GM12878 (cell line): ENCODE results near the gene PRR16.

Experiments
- BHLHE40 ChIP-seq, 2 experiments: fragments of 450-650 bp in 1 of 2; IDR thresholded peaks; 2 replicates each; pipeline ENCODE4 v1.6.1; 2011 to 2017; ENCODE audit warnings: low read depth in 2 of 2, borderline replicate concordance in 1 of 2, improper control_type of control experiment in 1 of 2, low read length in 1 of 2, mild to moderate bottlenecking in 1 of 2
- EZH2 ChIP-seq: IDR thresholded peaks from 2 replicates; pipeline ENCODE4 v1.6.1; 2012; ENCODE audit warnings: low read depth, mild to moderate bottlenecking, control low read depth, inconsistent platforms, low read length, borderline replicate concordance; ENCODE audit not compliant: control insufficient read depth
- SRF ChIP-seq, 2 experiments: IDR thresholded peaks; 2 replicates each; pipeline ENCODE4 v1.6.1; 2011; ENCODE audit warnings: low read depth in 2 of 2, low read length in 2 of 2, mild to moderate bottlenecking in 1 of 2, moderate library complexity in 1 of 2
- STAT3 ChIP-seq: IDR thresholded peaks from 2 replicates; pipeline ENCODE4 v1.6.1; 2011; ENCODE audit warnings: low read depth, low read length, improper control_type of control experiment
- TF ChIP-seq, protein P1 (sequence below), 3 experiments: IDR thresholded peaks in 2 of 3; conservative IDR thresholded peaks in 1 of 3; 2 replicates each; pipeline ENCODE4 v1.5.1; 2011; ENCODE audit warnings: low read depth in 3 of 3, low read length in 3 of 3, mild to moderate bottlenecking in 3 of 3, control low read depth in 2 of 3, moderate library complexity in 2 of 3, inconsistent platforms in 1 of 3, mixed read lengths in 1 of 3; ENCODE audit not compliant: control insufficient read depth in 2 of 3, insufficient read depth in 1 of 3; ENCODE audit errors: extremely low read depth in 1 of 3
- TF ChIP-seq, protein P2 (sequence below): IDR thresholded peaks from 2 replicates; pipeline ENCODE4 v1.6.1; 2012; ENCODE audit warnings: low read depth, low read length, improper control_type of control experiment

DNA sequence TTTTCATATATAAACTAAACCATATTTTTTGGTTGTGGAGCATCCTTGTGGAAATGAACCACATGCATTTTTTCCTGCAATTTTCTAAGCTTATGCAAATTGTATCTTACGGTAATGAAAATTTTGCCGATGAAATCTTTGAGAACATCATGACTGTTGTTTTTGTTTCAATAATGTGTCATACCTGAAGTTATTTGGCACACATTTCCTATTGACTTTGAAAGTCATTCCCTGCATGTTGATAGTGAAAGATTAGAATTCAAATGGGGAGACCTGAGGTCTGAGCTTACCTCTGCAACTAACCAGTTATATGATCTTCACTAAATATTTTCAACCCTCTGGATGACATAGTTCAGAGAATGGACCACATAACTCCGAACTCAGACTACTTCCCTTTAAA is 88.5 kb downstream of the PRR16 start:
- TF ChIP-seq, protein P1, sequence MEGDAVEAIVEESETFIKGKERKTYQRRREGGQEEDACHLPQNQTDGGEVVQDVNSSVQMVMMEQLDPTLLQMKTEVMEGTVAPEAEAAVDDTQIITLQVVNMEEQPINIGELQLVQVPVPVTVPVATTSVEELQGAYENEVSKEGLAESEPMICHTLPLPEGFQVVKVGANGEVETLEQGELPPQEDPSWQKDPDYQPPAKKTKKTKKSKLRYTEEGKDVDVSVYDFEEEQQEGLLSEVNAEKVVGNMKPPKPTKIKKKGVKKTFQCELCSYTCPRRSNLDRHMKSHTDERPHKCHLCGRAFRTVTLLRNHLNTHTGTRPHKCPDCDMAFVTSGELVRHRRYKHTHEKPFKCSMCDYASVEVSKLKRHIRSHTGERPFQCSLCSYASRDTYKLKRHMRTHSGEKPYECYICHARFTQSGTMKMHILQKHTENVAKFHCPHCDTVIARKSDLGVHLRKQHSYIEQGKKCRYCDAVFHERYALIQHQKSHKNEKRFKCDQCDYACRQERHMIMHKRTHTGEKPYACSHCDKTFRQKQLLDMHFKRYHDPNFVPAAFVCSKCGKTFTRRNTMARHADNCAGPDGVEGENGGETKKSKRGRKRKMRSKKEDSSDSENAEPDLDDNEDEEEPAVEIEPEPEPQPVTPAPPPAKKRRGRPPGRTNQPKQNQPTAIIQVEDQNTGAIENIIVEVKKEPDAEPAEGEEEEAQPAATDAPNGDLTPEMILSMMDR (IDR thresholded peaks at IDR 0.05 in 2 of 3, conservative IDR thresholded peaks at IDR 0.05 in 1 of 3; ENCODE audit: control insufficient read depth in 2 of 3, extremely low read depth in 1 of 3, insufficient read depth in 1 of 3, low read depth in 3 of 3, low read length in 3 of 3): no peak
- TF ChIP-seq SRF (IDR thresholded peaks at IDR 0.05; ENCODE audit: low read depth in 2 of 2, low read length in 2 of 2): no peak
- no peak for TF ChIP-seq STAT3
- no peak for TF ChIP-seq BHLHE40 (IDR thresholded peaks at IDR 0.05; ENCODE audit: borderline replicate concordance in 1 of 2, low read depth in 2 of 2, low read length in 1 of 2)
- no peak for TF ChIP-seq EZH2
- TF ChIP-seq, protein P2, sequence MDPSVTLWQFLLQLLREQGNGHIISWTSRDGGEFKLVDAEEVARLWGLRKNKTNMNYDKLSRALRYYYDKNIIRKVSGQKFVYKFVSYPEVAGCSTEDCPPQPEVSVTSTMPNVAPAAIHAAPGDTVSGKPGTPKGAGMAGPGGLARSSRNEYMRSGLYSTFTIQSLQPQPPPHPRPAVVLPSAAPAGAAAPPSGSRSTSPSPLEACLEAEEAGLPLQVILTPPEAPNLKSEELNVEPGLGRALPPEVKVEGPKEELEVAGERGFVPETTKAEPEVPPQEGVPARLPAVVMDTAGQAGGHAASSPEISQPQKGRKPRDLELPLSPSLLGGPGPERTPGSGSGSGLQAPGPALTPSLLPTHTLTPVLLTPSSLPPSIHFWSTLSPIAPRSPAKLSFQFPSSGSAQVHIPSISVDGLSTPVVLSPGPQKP: no peak
